Left renal pelvis (tissue), 4 donors: ENCODE data around the gene SPATC1L. TPM values are rescaled to one million over a fixed set of nuclear protein-coding genes. Genes with fewer than 3 reads are reported as not detected.

Source experiments
- DNase-seq, 4 donors: peaks; one replicate each; pipeline ENCODE4 v3.0.0-alpha.2; 2013; ENCODE audit warnings: low read depth in 4 of 4, low spot score in 3 of 4
- polyA plus RNA-seq, 4 donors: library from polyadenylated mRNA; unstranded; fragments of 120-200 nt; gene quantifications; one replicate each; pipeline ENCODE4 v1.2.1, GENCODE V29; 2013; ENCODE audit not compliant: insufficient read length in 4 of 4

The SPATC1L gene
- polyA plus RNA-seq, 4 donors: 5.9 to 15.6 (median 12.5) TPM

DNA sequence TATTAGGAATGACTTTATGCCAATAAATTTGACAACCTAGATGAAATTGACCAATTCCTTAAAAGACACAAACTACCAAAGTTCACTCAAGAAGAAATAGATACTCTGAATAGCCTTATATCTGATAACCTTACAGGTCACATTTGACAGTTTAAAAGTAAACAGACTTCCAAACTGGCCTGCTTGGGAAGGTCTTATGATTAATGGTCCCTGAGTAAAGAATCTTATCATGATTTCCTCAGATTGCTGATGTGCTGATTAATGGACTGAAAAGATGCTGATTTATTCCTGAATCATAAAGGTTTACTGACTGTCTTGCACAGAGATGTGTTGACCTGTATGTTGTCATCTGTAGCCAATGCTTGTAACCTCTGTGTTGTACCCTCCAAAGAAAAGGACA lies 19.2 kb downstream of the SPATC1L start:
- DNase-seq: no peak

DNA sequence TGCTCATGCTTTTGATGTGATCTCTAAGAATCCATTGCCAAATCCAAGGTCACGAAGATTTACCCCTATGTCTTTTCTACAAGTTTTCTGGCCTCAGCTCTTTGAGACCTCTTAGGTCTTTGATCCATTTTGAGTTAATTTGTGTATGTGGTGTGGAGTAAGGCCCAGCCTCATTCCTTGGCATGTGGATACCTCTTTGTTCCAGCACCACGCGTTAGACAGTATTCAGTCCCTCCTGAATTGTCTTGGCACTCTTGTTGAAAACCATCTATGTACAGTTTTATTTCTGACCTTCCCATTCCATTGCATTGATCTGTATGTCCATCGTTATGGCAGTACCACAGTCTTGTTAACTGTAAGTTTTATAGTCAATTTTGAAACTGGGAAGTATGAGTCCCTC lies 20.9 kb downstream of the SPATC1L start:
- no peak for DNase-seq

DNA sequence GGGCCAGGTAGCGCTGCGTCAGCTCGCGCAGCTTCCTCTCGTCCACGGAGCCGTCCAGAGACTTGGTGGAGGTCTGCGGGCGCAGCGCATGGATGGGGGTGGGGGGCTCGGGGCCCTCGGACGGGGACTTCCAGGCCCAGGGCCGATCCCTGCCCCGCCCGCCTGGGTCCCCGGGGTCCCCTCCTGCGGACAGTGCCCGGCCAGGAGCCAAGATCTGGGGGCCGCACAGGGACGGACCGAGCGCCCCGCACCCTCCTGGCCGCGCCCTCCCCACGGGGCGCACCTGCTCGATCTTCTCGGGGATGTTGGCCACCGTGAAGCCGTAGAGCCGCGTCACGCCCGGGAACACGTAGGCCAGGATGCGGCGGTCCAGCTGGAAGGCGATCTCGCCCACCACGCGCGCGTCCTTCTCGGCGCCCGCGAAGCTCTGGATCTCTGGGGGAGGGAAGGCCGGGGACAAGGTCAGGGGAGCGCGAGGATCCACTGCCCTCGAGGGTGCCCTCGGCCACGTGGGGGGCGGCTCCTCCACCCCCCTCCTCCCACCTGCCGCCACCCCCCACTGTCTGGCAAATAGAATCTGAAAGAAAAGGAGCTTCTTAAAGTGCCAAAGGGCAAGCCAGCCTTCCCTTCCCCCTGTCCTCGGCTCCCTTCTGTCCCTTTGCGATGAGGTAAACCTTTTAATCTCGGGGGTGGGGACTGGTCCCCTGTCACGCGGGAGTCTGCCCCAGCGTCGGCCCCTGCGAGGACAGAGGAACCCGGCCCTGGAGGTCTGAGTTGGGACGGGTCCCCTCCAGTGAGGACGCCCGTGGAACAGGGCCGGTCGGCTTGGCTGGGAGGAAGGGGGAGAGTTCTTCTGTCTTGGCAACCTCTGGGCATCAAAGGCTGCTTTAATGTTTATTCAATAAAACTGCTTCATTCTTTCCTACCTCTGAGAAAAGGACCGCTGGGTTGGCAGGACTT lies 22.3 kb downstream of the SPATC1L start:
- no peak for DNase-seq

DNA sequence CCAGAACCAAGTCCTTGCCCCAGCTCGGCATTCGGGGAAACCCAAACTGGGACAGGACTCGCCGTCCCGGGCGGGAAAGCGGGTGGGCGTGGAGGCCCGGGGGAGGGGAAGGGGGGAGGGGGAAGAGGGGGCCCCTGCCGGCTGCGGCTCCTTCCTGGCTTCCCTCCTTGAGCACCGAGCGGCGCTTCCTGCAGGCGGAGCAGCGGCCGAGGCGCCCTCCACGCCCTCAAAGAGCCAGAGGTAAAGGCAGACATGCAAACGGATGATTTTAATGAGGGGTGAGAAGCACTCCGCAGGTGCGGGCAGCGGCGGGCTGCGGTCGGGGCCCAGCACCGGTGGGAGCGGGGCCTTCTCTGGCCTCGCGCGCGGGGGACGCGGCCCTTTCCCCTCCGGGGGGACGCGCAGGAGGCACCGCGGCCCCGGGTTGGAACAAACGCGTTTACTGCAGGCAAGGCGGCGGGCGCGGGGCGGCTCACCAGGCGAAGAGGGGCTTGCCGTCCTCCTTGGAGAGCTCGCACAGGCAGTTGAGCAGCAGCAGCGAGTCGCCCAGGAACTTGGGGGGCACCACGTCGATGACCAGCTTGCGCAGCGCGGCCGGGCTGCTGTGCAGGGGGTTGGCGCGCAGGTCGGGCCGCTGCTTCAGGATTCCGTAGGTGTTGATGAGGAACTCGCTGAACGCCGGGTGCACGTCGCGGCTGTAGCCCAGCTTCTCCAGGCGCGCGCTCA lies 23.2 kb downstream of the SPATC1L start:
- DNase-seq: no peak

DNA sequence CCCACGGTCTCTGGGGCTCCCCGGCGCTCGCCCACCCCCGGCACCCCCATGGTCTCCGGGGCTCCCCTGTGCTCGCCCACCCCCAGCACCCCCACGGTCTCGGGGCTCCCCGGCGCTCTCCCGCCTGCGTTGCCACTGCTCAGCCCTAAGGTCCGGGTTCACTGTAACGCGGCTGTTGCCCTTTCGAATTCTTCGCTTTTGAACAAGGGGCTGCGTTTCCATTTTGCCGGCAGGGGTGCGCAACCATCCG lies 23.7 kb downstream of the SPATC1L start:
- DNase-seq: no peak

DNA sequence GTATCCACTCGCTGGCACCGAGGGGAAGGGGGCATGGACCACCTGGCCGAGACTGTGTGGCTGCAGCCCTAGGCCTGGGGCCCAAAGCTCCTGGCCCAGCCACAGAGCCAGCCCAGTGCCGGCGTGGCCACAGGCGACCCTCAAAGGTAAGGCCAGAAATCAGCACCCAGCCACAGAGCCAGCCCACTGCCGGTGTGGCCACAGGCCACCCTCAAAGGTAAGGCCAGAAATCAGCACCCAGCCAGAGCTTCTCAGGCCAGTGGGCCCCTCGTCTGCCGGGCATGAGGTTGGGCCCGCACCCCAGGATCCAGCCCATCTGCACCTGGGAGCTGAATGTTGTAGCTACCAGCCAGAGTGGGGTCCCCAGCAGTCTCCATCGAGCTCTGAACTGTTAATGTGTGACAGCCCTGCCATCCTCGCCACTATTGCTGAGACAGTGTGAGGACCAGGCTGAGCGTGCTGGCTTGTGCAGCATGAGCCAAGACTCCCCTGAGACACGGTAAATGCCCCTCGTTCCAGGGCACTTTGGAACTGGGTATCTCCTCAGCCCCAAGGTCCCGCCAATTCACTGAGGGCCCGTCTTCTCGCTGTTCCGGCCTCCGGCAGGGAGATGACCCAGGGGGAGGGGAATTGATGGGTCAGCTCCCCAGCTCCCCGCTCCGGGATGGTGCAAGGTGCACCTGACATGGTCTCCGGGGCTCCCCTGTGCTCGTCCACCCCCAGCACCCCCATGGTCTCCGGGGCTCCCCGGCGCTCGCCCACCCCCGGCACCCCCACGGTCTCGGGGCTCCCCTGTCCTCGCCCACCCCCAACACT lies 24.2 kb downstream of the SPATC1L start:
- no peak for DNase-seq

DNA sequence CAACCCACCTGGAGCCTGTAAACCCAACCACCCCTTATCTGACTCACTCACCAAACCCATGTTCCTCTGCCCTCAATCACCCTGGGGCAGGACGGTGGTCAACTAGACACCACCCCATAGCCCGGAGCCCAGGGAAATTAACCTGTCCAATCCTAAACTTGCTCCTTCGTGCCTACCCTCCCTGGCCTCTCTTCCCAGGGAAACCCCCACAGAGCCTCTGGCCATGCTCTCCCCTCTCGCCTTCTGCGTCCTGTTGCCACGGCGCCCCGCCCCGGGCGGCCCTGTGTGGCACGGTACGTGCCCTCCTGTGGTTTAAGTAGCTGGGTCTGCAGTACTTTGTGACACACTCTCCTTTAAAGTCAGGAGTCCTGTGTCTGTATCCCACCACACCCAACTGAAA lies 24.9 kb downstream of the SPATC1L start:
- DNase-seq: no peak

DNA sequence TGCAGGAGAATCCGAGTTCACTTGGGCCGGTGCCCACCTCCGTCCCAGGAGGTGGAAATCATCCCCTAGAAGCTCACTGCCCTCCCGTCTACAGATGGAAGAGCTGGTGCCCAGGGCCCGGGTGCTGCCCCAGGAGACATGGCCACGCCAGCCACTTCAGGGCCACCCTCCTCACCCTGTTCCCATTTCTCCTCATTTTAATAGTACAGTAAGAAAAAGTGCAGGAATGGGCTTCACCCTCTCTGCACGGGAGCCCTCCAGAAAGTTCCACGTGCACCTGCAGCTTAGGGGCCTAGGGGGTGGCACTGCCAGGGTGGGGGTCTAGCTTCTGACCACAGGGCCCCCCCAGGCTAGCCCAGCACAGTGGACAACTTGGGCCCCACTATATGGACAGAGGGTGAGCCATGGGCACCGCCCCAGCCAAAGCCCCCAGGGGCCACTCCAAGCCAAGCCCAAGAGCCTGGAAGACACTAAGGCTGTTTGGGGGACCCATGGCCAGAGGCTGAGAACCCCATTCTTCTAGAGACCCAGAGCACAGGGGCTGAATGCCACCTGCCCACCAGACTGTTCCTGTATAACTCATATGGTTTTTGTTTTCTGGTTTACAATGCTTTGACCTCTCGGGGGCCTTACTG lies 25.5 kb downstream of the SPATC1L start:
- DNase-seq: no peak

DNA sequence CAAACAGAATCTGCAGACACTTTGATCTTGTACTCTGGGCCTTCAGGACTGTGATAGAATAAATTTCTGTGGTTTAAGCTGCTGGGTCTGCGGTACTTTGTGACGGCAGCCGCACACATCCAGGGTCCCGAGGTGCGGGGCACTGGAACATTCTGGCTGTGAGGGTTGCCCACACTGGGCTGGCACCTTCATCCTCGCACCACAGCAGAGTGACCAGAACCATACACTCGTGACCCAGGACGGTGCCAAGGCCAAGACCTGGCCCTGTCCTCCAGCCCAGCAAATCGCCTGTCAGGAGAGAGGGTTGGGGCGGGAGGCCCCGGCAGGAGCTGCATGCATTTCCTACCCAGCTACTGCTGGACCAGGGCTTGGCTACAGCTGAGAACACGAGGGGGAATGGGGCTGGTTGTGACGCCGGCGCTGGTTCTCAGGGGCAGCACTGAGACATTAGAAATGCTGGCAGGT lies 26.2 kb downstream of the SPATC1L start:
- DNase-seq: no peak

DNA sequence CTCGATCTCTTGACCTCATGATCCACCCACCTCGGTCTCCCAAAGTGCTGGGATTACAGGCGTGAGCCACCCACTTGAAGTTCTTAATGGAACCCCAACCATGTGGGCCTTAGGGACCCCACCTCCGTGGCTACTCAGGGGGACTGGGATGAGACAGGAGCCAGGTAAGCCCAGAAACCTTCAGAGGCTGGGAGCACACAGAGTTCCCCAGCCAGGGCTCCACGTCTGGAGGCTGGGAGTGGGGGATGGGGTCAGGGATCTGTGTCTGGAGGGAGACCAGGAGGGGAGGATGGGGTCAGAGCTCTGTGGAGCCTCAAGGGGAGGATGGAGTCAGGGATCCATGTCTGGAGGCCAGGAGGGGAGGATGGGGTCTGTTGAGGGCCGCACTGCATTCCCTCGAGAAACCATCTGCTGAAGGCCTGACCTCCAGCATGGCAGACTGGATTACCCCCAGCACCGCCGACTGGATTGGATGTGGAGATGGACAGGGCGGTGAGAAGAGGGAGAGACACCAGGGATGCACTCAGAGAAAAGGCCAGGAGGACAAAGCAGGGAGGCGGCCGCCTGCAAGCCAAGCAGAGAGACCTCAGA lies 26.8 kb downstream of the SPATC1L start:
- no peak for DNase-seq

DNA sequence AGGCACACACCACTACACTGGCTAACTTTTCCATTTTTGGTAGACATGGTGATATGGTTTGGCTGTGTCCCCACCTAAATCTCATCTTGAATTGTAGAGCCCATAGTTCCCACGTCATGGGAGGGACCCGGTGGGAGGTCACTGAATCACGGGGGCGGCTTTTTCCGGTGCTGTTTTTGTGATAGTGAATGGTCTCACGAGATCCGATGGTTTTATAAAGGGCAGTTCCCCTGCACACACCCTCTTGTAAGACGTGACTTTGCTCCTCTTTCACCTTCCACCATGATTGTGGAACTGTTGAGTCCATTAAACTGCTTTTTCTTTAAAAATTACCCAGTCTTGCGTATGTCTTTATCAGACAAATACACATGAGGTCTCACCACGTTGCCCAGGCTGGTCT lies 27.6 kb downstream of the SPATC1L start:
- no peak for DNase-seq

DNA sequence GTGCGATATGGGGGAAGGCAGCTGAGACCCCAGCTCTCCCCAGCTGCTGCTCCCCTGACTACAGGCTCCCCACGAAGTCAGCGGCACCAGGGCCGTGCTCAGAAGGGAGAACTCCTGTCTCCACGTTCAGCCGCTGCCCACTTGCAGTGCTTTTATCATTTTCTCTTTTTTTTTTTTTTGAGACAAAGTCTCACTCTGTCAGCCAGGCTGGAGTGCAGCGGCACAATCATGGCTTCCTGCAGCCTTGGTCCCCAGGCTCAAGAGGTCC lies 27.9 kb downstream of the SPATC1L start:
- no peak for DNase-seq

DNA sequence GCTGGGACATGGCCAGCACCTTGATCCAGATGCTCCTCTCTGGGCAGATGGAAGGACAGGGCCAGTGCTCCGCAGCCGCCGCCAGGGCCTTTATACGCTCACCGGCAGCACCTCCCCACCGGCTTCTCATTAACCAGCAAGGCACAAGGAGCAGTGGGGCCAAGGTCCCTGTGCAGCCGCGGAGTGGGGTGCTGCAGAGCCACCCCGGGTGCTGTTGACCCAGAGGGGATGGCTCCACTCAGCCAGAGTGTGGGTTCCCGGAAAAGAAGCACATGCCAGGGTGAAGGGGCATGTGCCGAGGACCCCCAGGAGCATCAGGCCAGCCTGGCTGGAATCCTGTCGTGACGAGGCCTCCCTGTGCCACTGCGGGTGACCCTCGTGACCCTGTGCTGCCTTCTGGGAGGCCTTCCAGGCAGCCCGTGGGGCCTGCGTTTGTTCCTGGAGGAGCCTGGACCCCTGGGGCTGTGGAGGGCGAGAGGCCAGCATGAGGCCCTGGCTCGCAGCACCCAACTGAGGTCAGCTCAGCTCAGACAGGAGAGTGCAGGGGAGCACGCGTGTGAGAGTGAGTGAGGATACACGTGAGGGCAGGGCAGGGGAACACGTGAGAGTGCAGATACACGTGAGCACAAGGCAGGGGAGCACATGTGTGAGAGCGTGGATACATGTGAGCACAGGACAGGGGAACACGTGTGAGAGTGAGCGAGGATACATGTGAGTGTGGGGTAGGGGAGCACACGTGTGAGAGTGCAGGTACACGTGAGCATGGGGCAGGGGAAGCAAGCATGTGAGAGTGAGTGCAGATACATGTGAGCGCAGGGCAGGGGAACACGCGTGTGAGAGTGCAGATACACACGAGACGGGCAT lies 28.5 kb downstream of the SPATC1L start, which contains the start of gene FTCD:
Gene FTCD (minus strand): TSS at position 66 of the 864 bp plus-strand sequence. CDS start 56 bp downstream, at position 10.
- no peak for DNase-seq

DNA sequence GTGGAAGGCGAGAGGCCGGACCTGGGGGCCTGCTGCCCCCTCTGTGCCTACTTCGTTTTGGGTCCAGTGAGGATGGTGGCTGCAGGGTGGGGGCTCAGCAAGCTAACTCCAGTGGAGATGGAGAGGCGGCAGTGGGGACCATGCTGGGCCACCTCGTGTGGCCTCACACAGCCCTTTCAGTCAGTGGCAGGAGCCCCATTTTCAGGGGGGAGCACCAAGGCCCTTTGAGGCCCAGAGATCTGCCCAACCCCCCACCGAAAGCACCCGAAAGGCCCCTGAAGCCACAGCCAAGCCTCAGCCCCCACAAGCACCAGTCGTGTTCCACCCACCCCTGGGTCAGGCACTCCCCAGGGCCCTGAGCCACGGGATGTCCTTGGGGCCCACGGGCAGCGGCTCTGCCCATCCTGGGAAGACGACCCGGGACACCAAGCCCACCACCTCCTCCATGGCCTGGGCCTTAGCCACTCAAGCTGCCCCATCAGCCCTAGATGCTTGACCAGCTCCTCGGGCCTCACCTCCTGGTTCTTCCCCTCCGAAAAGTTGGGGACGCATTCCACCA lies 29.2 kb downstream of the SPATC1L start:
- no peak for DNase-seq

DNA sequence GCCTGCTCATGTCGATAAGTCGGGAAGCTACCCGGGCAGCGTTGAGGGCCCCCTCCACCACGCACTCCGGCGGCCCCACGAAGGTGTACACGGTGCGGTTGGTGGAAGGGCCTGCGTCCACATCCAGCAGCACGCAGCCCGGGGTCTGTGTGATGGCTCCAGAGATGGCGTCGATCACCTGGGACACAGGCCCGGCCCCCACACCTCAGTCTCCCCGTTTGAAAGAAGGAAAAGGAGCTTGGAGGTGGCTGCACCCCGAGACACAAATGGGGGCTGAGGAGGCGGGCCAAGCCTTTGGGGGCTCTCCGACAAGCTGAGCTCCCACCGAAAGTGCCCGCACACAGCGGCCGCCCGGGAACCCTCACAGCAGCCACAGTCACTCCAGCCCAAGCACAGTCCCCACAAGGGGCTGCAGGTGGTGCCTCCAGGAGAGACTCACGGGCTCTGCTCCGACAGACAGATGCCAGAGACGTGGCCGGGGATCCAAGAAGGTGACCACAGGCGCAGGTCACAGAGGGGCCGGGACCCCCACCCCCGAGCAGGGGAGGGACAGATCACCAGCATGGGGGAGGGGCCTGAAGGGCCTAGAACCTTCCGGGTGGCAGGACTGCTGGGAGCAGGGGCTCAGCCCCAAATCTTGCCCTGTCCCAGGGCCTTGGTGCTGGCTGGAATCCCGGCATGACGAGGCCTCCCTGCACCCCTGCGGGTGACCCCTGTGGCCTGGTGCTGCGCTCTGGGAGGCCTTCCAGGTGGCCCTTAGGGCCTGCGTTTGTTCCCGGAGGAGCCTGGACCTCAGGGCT lies 29.9 kb downstream of the SPATC1L start:
- DNase-seq: no peak

DNA sequence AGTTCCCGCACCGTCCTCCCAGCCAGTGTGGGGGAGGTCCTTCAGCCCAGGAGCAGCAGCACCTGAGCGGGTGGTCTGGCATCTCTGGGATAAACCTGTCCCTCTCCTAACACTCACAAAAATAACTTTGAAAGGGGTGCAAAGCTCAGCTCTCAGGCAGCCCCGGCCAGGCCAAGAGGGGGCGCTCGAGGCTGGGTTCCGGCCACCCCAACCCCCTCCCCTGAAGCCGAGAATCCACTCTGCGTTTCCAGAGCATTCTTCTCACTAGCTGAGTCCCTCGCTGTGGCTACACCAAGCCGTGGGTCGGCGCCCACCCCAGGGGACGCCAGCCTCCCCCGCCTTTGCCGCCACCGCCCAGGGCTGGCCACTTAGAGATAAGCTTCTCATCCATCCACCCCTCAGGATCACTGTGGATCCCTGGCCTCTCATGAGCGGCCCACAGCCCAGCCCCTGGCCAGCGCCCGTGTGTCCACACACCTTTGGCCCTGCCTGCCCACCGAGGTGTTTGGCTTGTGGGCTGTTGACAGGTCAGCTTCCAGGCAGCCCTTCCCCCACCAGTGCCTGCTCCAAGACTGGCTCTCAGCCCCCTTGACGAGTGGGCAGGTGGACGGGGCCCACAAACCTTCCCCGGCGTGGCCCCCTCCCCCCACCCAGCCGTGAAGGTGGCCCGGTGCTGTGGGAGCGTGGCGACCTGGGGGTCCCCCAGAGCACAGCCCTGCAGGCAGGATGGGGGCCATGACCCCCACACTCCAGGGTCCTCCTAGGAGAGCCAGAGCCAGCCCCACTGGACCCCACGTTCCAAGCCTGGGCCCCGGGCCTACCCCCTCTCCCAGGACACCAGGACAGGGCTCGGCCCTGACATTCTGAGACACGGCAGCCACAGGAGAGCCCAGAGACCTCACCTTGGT lies 30.8 kb downstream of the SPATC1L start:
- peak in 1 of 4 donors; percentile 42 for DNase-seq

DNA sequence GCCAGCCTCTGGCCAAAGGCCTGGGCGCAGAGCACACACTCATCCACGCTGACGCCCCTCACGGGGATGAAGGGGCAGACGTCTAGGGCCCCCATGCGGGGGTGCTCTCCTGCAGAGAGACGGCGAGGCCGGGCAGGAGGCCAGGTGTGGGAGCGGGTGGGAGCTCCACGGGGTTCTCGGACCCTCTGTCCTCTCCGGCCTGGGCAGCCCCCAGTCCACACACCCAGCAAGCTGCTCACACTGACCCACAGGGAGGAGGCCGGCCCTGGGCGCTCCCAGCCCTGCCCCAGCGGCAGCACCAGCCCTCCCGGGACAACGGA lies 31.4 kb downstream of the SPATC1L start:
- DNase-seq: no peak
